PC-9 (cell line): Measurements from ENCODE around the gene B3GAT1.

Source experiments
- EZH2 ChIP-seq: fragments of 200-600 bp; sonication (generic); IDR thresholded peaks from 2 replicates; pipeline ENCODE4 v1.8.0; 2017; ENCODE audit warnings: antibody characterized with exemption, low read depth
- TF ChIP-seq, protein P1 (sequence below): fragments of 200-600 bp; sonication (generic); conservative IDR thresholded peaks from 2 replicates; pipeline ENCODE4 v1.6.1; 2017; ENCODE audit warnings: mixed run types, antibody characterized with exemption, mild to moderate bottlenecking, moderate library complexity

- TF ChIP-seq, protein P1, sequence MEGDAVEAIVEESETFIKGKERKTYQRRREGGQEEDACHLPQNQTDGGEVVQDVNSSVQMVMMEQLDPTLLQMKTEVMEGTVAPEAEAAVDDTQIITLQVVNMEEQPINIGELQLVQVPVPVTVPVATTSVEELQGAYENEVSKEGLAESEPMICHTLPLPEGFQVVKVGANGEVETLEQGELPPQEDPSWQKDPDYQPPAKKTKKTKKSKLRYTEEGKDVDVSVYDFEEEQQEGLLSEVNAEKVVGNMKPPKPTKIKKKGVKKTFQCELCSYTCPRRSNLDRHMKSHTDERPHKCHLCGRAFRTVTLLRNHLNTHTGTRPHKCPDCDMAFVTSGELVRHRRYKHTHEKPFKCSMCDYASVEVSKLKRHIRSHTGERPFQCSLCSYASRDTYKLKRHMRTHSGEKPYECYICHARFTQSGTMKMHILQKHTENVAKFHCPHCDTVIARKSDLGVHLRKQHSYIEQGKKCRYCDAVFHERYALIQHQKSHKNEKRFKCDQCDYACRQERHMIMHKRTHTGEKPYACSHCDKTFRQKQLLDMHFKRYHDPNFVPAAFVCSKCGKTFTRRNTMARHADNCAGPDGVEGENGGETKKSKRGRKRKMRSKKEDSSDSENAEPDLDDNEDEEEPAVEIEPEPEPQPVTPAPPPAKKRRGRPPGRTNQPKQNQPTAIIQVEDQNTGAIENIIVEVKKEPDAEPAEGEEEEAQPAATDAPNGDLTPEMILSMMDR, result no peak
- no peak for TF ChIP-seq EZH2
These were observed 29.8 kb downstream of the B3GAT1 start for GRCh38 chr11:134382257-134382656.
